Dedifferentiated amniotic fluid mesenchymal stem cell (primary cell): ENCODE results near the gene ZAP70.

Source experiments
- DNase-seq: peaks from one replicate; pipeline ENCODE4 v3.0.0-alpha.2; 2016; ENCODE audit errors: extremely low spot score

The ZAP70 gene

DNA sequence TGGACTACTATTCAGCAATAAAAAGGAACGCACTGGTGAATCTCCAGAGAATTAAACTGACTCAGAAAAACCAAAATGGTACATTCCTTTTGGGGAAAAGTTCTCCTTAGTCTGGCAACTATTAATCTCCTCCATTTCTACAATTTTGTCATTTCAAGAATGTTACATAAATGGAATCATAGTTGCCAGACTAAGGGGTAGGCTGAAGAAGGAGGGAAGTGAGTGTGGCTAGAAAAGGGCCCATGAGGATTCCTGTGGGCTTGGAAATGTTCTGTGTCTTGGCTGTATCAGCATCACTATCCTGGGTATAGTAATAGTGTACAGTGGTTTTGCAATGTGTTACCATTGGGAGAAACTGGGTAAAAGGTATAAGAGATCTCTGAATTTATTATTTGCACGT lies 72.4 kb downstream of the ZAP70 start:
- no peak for DNase-seq

DNA sequence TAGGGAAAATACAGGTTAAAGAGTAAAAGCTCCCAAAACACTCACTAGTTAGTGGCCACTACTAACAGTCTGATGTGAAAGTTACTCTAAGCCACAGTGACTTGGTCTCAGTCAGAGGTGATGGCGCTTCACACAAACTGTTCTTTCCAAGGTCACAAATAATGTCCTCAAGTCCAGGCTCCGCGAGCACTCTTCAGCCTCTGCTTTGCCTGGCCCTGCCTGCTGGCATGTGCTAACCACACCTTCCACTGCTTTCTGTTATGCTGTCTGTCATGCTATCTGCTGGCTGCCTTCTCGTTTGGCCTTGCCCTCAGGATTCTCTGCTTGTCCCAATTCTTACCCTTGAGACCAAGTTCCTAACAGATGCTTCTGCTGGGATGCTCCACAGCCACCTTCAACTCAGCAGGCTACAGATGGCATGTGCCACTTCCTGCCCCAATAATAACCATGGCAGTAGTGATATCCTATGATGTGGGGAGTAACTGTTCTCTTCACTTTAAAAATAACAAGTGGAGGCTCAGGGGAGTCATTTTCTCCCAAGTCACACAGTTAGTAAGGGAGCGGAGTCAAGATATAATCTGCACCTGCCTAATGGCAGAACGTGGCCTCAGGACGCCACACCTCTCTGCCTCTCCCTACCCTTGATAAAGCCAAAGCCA lies 75.7 kb downstream of the ZAP70 start:
- DNase-seq, result no peak
